8988T (cell line): Measurements from ENCODE around the gene LRRC71.

Experiments
- DNase-seq: peaks from one replicate; pipeline ENCODE4 v3.0.0; 2011

LRRC71 gene

DNA sequence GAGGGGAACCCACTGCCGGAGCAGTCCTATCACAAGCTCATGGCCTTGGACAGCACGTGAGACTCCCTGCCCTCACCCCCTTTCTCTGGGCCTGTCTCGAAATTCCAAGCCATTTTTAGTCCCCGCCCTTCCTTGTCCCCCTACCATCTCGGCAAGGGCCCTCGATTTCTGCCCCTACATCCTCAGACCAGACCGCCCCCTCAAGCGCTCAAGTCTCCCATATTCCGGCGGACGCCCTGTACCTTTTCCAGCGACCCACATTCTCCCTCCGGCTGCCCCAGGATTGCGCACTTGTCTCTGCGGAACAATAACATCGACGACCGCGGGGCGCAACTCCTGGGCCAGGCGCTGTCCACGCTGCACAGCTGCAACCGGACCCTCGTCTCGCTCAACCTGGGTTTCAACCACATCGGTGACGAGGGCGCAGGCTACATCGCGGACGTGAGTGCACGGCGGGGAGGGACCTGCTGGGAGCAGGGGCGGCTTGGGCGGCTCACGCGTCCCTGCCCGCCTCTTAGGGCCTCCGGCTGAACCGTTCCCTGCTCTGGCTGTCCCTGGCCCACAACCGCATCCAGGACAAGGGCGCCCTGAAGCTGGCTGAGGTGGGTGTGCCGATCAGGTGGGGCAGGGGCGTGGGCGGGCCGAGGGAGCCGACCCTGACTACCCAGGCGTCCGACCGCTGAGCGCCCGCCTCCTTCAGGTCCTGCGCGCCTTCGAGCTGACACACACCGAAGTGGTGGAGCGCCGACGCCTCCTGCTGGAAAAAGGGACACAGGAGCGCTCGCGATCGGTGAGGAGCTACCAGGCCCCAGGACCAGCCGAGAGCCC lies 7.0 kb downstream of the LRRC71 start:
- DNase-seq = peak; percentile 84

DNA sequence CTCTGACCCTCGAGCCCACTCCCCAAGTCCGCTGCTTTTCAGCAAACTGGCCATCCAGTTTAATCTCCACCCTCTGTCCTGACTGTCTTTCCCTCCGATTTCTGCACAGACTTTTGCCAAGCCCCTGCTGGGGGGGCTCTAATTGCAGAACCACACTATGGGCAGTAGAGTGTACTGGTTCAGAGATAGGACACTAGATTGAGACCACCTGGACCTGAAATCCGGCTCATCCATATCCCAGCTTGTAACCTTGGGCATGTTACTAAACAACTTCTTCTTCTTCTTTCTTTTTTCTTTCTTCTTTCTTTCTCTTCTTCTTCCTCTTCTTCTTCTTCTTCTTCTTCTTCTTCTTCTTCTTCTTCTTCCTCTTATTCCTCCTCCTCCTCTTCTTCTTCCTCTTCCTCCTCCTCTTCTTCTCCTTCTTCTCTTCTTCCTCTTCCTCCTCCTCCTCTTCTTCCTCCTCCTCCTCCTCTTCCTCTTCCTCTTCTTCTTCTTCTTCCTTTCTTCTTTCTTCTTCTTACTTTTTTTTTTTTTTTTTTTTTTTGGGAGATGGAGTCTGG lies 7.7 kb downstream of the LRRC71 start:
- no peak for DNase-seq

DNA sequence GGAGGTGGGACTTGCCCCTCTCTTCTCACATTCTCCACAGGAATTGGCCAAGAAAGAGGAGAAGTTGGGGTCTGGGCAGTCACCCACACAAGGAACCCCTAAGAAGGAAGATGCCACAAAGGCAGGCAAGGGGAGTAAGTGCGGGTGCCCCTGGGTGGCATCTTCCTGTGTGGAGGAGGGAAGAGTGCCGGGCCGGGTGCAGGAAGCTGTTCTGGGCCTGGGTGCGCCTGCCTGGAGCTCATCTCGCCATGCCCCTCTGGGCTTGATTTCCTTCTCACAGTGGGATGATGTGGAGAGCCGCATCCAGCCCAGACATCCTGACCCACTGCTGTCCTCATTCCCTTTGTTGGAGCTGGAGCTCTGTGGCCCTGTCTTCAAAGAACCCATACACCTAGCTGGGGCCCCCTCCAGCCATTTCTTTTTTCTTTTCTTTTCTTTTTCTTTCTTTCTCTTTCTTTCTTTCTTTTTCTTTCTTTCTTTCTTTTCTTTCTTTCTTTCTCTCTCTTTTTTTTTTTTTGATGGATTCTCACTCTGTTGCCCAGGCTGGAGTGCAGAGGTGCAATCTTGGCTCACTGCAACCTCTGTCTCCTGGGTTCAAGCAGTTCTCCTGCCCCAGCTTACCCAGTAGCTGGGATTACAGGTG lies 9.3 kb downstream of the LRRC71 start:
- DNase-seq = no peak

DNA sequence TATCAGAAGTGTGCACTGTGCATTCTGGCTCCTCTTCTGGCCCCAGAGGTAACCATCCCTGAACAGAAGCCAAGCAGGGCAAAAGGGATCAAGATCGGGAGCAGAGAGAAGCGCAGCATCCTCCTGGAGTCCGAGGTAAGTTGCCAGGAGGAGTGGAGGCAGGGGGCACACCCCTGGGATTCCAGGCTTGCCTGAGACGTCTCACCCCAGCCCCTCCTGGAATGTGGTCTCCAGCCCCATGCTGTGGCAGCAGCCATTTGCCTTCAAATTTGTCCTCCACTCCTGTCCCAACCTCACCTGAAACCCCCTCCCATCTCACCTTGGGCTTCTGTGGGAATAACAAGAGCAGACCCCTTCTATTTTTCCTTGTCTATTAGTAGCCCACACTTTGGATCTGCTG lies 10.1 kb downstream of the LRRC71 start:
- no peak for DNase-seq

DNA sequence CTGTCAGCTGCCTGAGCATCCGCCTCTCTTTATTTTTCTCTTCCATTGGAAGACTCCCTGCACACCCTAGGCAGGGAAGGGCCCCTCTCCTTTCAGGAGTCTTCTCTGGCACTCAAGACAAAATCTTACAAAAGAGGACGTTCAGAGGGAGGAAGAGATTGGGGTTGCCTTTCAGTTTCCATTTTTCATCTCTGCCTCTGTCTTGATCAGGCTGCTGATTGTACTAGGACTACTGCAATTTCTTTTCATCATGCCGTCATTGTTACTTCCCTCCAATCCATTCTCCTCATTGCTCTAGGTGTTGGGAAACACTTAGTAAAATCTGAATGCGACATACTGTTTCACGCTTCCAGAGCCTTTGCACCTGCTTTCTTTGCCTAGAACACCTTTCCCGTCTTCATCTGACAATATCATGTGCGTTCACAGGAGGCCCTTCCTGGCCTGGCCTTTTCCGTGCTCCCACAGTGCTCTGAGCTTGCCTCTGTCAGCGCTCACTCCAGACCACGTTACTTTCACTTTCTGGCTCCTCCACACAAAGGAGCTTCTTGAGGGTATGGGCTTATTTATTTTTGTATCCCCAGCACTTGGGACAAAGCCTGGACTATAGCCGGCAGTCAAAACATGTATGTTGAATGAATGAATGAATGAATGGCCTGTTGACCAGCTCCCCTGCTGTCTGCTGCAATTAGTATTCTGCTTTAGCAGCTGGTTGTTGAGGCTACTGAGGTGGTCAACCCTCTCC lies 10.9 kb downstream of the LRRC71 start:
- no peak for DNase-seq

DNA sequence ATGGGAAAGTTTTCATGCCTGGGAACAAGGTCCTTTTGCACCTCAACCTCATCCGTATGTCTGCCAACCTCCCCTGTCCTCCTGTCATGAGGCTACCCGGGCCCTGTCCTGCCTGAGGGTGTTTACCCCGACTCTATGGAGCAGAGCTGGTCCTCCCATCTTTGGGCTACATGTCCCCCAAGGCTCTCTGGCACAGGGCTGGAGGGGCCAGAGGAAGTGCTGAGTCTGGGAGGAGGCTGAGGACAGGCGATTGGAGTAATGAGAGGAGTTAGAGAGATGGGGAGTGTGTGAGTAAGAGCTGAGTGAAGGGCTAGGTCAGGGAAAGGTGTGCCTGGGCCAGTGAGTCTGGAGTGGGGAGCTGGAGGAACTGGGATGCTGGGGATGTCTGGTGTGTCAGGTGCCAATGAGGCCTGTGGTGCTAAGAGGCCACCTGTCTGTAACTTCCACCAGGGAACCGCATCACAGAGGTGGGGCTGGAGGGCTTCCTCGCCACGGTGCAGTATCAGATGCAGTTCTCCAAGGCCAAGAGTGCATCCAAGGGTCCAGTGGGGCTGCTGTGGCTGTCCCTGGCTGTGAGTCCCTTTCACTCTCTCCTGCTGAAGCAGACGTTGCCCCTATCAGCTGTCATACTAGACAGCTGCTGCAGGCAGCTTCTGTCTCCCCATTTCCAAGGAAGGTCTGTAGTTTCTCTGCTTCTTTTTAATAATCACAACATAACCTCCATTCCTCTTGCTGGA lies 11.7 kb downstream of the LRRC71 start:
- no peak for DNase-seq

DNA sequence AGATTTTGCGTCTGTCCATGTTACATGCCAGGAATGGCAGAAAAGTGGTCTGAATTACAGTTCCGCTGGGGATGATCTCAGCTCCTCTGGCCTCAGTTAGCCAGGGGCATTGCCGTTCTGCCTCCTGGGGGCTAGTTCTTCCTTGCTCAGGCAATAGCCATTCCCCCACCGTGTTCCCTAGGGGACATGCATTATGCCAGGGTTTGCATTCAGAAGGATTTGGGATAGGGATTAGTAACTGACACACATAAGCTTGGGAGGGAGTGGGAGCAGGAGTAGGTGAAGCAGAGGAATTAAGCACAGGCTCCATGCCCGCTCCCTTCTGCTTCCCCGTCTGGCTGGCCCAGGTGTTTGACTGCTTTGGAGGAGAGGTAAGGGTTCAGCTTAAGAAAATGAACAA lies 12.7 kb downstream of the LRRC71 start:
- no peak for DNase-seq

DNA sequence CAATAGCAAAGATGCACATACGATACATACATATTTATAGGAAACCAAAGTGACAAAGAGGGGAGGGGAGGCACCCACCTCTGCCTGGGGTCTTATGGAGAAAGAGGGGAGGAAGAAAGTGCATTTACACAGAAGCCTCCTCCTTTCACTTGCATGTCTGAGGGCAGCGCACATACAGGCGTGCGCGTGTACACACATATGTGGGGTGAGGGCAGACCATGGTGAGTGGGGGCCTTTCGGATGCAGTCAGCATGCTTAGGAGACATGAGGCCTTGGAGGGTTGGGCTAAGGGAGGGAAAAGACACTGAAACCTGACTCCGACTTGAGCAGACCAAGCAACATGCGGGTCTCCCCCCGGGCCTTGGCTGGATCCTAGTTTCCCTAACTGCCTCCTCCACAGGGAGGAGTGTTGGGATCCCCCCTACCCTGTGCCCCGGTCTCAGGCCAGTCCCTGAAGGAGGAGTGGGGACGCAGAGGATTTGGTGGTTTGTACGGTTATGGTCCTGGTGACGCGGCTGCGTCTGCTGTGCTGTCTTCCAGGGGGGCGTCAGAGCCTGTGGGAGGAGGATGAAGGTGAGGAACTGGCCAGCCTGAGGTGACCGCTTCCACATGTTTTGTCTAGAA lies 15.2 kb downstream of the LRRC71 start:
- DNase-seq = no peak

DNA sequence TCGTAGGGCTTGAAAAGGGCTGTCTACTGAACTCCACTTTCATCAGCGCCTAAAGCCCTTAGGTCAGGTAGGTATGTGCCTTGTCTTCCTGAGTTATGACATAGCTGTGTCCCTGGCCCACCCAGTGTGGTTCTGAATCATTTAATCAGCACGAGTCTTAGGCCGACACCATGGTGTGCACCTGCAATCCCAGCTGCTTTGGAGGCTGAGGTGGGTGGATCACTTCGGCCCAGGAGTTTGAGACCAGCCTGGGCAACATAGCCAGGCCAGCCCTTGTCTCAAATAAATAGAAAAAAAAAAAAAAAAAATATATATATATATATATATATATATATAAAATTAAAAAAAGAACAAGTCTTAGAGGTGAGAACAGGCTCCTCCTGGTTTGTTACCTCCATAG lies 15.8 kb downstream of the LRRC71 start:
- DNase-seq = no peak

DNA sequence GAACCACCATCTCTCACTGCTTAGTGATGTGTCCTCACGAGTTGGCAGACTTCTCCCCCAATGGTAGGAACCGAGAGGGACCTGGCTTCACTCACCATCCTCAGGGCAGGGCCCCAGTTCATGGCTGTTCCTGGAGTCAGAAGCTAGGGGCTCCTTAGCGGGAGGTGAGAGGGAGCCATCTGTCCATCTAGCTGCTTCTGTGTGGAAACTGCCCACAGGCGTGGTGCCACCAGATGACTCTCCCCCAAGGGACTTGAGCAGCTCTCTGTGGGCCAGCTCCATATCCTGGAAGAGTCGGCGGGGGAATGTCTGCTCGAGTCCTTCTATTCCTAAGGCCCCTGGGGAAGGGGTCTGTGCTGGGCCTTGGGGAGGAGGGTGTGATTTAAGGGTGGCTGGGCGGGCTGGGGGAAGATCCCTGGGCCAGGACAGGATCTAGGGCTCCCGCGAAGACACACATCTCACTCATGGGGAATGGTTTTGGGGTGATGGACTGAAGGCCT lies 16.3 kb downstream of the LRRC71 start:
- DNase-seq = no peak

DNA sequence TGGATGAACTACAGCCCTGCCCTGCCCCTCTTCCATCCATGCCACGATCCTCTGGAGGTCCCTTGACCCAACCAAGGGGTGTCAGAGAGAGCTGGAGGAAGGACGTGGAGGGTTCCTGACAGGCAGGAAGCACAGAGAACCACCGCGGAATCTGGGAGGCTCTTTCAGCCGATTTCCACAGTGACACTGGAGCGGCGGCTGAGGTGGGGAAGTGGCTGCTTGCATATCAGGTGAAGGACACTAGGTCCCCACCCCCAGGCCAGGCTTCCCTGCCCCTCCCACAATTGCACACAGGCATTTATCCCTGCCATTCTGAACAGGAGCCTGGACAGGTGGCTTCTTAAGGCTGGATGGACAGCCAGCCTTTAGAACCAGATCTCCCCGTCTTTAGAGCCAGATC lies 17.5 kb downstream of the LRRC71 start:
- no peak for DNase-seq

DNA sequence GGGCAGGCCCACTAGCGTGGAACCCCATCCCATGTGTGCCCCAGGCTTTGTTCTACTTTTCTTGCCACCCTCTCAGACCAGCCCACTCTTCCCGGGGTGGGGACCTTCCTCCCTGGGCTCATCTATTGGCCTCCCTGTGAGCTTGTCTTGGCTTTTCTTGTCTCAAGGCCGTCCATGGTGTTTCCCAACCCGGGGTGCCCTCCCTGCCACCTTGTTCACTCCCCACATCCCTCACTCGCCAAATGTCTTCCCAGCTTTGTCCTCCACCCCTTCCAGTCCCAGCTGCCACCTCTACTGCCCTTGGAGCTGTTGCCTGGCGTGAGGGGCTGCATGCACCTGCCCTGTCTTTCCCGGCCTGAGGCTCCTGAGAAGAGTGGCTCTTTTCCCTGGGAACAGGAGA lies 18.4 kb downstream of the LRRC71 start:
- DNase-seq = no peak

DNA sequence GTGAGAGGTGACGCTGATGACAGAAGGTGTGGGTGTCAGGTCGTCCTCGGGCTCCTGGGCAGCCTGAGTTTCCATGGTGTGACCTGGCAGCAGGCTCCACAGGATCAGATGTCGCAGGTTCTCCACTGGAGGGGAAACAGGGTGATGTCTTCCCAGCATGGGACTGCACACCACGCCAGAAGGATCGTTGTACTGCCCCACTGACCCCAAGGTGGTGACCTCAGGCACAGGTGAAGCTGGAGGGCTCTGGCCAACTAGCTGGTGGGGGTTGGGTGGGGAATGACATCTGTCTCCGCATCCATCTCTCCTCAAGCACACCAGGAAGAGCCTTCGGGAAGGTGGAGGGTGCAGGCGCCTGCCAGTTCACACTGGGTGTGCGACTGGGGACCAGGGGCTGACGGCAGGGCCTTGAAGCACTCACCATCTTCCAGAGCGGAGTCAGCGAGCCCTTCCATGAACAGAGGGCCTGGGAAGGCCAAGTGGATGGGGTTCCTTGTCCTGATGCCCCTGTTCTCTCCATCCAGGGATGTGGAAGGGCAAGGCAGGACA lies 19.4 kb downstream of the LRRC71 start:
- no peak for DNase-seq

DNA sequence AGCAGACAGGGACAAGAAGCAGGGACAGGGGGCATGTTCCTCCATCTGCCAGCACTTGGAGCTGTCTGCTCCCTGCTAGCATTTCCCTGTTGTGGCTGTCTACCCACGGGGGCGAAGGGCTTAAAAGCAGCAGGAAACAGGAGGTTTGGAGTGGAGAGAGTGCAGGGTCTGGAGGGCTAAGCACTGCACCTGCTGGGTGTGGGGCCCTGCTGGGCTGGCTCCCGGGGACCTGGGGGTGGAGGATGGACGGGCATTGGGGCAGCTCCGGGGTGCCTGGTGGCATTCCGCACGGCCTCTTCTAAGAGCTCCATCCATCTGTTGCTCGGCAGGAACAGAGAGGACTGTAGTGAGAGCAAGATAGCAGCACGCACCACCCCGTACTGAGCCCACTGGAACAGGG lies 21.2 kb downstream of the LRRC71 start:
- DNase-seq = no peak

DNA sequence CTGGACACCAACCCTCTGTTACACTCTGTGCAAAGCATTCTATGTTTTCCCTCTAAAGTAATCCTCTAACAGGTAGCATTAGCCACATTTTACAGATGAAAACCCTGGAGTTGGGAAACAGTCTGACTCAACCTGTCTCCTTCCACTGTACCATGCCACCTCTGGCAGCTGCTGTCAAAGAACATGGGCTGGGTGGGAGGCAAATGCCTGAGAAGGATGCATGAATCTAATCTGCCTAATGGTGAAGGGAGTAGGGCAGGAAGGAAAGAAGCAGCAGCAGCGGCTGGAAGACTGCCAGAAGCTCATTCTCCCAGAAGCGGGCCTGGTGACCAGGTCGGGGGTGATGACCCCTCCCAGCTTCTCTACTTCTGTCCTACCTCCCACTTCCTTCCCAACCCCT lies 21.7 kb downstream of the LRRC71 start:
- DNase-seq = no peak

DNA sequence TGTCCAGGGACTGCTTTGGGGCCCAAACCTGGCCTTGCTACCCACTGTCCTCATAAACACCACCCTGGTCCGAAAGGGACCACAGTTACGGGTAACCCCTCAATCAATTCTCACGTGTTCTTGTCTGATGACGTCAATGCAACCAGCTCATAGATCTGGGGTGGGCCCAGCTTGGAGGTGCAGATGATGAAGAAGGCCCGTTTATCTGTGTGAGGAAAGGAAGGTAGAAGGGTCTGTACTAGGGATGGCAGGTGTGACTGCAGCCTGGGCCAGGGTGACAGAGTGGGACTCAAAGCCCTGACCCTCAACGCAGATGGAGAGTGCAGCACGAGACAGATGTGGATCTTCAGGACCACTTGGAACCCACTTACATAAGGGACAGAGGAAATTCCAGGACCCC lies 22.1 kb downstream of the LRRC71 start:
- DNase-seq = no peak

DNA sequence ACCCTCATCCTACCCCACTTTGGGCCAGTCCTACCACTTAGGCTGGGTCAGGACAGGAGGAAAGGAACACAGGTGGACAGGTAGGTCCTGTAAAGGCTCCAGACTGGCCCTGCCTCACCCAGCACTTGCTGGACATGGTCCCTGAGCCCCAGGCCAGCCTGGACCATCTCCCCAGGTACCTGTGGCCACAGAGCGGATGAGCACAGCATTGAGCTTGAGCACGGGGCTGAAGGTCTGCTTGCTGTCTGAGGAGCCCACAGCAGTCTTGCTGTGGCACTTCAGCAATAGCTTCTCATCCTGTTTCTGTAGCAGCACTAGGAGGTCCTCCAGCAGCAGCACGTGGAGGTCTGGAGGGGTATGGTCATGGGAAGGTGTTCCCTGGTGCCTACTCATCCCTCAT lies 23.3 kb downstream of the LRRC71 start:
- no peak for DNase-seq

DNA sequence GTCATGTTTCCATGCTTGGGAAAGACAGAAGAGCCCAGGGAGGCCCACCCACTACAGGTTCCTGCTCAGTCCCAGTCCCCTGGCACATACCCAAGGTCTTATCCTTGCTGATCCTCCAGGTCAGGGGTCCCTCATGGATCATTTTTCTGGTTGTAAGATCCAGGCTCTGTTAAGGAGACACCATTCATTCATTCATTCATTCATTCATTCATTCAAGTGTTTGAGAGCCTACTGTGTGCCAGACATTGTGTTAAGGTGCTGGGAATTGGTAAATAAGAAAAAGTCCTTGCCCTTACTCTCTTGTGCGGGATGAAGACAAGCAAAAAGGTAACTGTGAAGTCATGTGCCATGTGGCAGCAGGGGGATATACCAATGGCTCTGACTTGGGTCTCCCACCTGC lies 23.8 kb downstream of the LRRC71 start:
- DNase-seq = peak; percentile 2

DNA sequence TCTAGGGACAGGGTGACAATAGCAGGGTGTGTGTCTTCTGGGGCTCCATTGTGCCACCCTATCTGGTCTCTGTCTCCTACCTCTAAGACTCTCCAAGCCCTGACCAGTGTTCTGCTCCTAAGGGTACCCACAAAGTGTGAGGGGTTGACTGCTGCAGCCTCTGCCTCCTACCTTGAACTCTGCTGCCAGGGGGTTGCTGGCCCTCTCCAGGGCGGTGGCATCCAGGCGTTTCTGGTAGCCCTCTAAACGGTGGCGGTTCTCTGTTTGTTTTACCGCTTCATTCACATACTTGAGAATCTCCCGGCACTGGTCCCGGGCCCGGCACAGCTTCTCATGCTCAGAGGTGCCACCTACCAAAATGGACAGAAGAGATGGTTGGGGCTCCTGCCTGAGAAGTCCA lies 24.4 kb downstream of the LRRC71 start:
- no peak for DNase-seq

DNA sequence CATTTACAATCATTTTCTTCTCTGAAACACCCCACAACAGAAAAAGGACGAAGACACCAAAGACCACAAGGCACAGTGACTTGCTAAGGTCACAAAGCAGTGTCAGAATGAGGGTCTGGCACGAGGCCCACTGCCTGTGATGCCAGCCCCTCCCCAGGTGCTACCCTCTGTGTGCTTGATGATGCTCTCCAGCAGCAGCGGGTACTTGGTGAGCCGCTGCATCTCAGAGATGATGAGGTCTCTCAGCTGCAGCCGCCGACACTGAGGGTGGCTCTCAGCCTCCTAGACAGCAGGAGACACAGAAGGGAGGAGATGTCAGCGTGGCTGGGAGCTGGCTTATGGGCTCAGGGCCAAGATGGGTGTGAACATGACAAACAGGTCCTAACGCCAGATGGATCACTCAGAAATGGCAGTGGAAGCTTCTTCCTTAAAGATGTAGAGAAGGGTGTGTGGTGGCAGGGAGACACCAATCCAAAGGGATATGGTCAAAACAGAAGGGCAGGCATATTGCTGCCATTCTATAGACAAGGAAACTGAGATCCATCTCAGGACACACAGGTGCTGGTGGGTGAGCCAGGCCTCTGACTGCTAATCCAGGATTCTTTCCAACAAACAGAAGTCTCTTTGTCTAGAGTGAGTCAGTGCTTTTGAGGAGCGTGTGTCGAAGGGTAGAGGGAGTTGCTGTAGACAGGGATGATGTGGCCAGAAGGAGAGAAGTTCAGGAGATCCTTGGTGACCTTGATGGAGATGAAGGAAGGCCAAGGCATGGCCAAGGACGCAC lies 25.6 kb downstream of the LRRC71 start:
- DNase-seq = no peak

DNA sequence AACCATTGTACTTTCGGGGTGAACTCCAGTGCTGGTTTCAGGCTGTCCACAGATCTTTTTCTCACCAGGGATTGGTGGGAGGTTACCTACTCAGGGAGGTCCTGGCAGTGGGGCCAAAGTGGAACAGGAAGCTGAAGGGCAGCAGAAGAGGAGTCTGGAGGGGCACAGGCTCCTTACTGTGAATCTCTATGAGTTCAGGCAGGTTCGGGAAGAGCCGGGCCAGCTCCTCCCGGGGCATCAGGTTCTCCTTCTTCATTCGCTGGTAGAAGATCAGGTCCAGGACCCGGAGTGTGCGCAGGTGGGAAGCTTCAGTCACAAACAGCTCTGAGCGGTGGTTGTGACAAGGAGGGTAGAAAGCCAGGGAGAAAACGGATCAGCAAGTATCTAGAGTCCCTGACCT lies 26.7 kb downstream of the LRRC71 start:
- no peak for DNase-seq
